Gastroesophageal sphincter (tissue), 3 donors: Measurements from ENCODE around the gene RIPPLY1.

Source experiments
- CTCF ChIP-seq, 4 experiments: fragments of 200-600 bp in 2 of 4; fragments of 450-650 bp in 2 of 4; sonication (generic) in 1 of 4; IDR thresholded peaks; one replicate each; pipeline ENCODE4 v1.5.1; 2017 to 2019; ENCODE audit warnings: antibody characterized with exemption in 4 of 4, mild to moderate bottlenecking in 2 of 4, moderate library complexity in 2 of 4
- POLR2AphosphoS5 ChIP-seq: sonication (generic); formaldehyde crosslinking; IDR thresholded peaks from one replicate; pipeline ENCODE4 v1.6.1; 2017; ENCODE audit warnings: antibody characterized with exemption

- TF ChIP-seq CTCF (IDR thresholded peaks at IDR 0.05): no peak
- no peak for TF ChIP-seq POLR2AphosphoS5
Measured at GRCh38 chrX:106905064-106905708, 2.0 kb upstream of the RIPPLY1 start.
